Mammary epithelial cell (primary cell): ENCODE measurements around the gene KCNJ6.

Source experiments
- EZH2 ChIP-seq: IDR thresholded peaks from 2 replicates; pipeline ENCODE4 v1.6.1; 2012; ENCODE audit warnings: low read length, inconsistent platforms, borderline replicate concordance
- TF ChIP-seq, protein P1 (sequence below), 2 donors: IDR thresholded peaks in 1 of 2; conservative IDR thresholded peaks in 1 of 2; 2 replicates each; pipeline ENCODE4 v1.5.1; 2011 to 2012; ENCODE audit warnings: inconsistent platforms in 2 of 2, low read length in 2 of 2, mild to moderate bottlenecking in 2 of 2, control low read depth in 1 of 2, low read depth in 1 of 2; ENCODE audit not compliant: insufficient read depth in 1 of 2; ENCODE audit errors: extremely low read depth in 1 of 2

DNA sequence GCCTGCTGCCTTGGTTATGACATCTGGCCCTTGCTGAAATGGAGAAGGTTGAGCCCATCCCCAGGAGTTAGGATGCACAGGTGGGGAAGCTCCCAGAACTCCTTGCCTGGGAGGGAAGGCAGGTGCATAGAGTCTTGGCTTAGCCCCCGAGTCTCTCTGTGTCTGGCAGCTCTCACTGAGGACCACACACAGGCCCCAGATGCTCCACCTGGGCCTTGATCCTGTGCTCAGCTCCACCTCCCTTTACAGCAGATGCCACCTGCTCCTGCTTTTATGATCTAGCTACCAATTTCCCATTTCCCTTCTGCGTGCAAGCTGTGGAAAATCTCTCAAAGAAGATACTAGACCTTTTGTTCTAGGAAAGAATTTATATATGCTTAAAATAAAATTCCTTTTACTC is 28.8 kb upstream of the KCNJ6 start:
- TF ChIP-seq EZH2 = no peak
- TF ChIP-seq, protein P1, sequence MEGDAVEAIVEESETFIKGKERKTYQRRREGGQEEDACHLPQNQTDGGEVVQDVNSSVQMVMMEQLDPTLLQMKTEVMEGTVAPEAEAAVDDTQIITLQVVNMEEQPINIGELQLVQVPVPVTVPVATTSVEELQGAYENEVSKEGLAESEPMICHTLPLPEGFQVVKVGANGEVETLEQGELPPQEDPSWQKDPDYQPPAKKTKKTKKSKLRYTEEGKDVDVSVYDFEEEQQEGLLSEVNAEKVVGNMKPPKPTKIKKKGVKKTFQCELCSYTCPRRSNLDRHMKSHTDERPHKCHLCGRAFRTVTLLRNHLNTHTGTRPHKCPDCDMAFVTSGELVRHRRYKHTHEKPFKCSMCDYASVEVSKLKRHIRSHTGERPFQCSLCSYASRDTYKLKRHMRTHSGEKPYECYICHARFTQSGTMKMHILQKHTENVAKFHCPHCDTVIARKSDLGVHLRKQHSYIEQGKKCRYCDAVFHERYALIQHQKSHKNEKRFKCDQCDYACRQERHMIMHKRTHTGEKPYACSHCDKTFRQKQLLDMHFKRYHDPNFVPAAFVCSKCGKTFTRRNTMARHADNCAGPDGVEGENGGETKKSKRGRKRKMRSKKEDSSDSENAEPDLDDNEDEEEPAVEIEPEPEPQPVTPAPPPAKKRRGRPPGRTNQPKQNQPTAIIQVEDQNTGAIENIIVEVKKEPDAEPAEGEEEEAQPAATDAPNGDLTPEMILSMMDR (conservative IDR thresholded peaks at IDR 0.05 in 1 of 2, IDR thresholded peaks at IDR 0.05 in 1 of 2; ENCODE audit: extremely low read depth in 1 of 2, insufficient read depth in 1 of 2, low read depth in 1 of 2, low read length in 2 of 2) = no peak
